Right atrium auricular region (tissue), 2 donors: ENCODE data around the gene RMI2. TPM values are rescaled to one million over a fixed set of nuclear protein-coding genes. Genes with fewer than 3 reads are reported as not detected.

Source experiments
- DNase-seq: peaks from one replicate; pipeline ENCODE4 v3.0.0-alpha.2; 2019; ENCODE audit warnings: low spot score
- H3K27ac ChIP-seq, 2 donors: fragments of 200-600 bp; sonication (generic); 1 replicate in 1 of 2; 2 replicates in 1 of 2; pipeline ENCODE4 v1.5.1; 2016 to 2019
- H3K27me3 ChIP-seq, 2 donors: fragments of 200-600 bp; sonication (generic); one replicate each; pipeline versions ENCODE4 v1.5.1 to v1.6.0; 2017 to 2019
- H3K36me3 ChIP-seq: fragments of 200-600 bp; sonication (generic); one replicate; pipeline ENCODE4 v1.5.1; 2016
- H3K4me1 ChIP-seq, 2 donors: fragments of 200-600 bp; sonication (generic); one replicate each; pipeline versions ENCODE4 v1.5.1 to v1.6.0; 2017 to 2019
- H3K4me3 ChIP-seq, 2 donors: fragments of 200-600 bp; sonication (generic); 1 replicate in 1 of 2; 2 replicates in 1 of 2; pipeline ENCODE4 v1.5.1; 2017 to 2019; ENCODE audit warnings: mild to moderate bottlenecking in 1 of 2, moderate library complexity in 1 of 2
- H3K9me3 ChIP-seq, 2 donors: fragments of 200-600 bp; sonication (generic); one replicate each; pipeline ENCODE4 v1.5.1; 2019
- total RNA-seq, 2 donors: library from RNA; depleted of rRNA; stranded (reverse); fragments of >200 nt; gene quantifications; one replicate each; pipeline ENCODE4 v1.1.0, GENCODE V29; 2016
- TF ChIP-seq, protein P1 (sequence below), 2 donors: fragments of 200-600 bp; sonication (generic); IDR thresholded peaks; one replicate each; pipeline ENCODE4 v1.5.1; 2019; ENCODE audit warnings: antibody characterized with exemption in 2 of 2

The RMI2 gene
- total RNA-seq, 2 donors from 2014 or later = 0.85 TPM; not detected in 1

DNA sequence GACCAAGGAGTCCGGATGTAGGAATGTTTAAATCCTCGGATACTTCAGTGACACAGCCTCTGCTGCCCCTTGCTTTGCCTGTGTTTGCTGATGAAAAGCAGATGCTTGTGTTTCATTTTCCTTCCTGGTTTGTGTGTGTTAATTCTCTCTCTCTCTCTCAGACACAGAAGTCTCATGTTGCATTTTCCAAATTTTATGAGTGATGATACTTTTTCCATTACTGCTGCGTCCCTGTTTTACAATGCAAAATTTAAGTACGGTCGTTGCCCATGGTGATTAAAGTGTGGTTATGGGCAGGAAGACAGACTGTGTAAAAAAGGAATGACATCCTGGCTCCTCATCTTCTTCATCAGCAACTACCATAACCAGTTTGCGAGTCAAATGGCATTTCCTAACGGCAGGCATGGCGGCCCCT is 5.7 kb downstream of the RMI2 start:
- no peaks in the 10 kb centered on the region for H3K27me3 ChIP-seq
- no peaks in the 10 kb centered on the region for H3K36me3 ChIP-seq
- no peak for DNase-seq
- H3K4me1 ChIP-seq = peaks cover 0 to 28% of the 10 kb centered on the region in 2 donors
- H3K9me3 ChIP-seq = no peaks in the 10 kb centered on the region
- no peak overlapping the region for H3K27ac ChIP-seq
- TF ChIP-seq, protein P1, sequence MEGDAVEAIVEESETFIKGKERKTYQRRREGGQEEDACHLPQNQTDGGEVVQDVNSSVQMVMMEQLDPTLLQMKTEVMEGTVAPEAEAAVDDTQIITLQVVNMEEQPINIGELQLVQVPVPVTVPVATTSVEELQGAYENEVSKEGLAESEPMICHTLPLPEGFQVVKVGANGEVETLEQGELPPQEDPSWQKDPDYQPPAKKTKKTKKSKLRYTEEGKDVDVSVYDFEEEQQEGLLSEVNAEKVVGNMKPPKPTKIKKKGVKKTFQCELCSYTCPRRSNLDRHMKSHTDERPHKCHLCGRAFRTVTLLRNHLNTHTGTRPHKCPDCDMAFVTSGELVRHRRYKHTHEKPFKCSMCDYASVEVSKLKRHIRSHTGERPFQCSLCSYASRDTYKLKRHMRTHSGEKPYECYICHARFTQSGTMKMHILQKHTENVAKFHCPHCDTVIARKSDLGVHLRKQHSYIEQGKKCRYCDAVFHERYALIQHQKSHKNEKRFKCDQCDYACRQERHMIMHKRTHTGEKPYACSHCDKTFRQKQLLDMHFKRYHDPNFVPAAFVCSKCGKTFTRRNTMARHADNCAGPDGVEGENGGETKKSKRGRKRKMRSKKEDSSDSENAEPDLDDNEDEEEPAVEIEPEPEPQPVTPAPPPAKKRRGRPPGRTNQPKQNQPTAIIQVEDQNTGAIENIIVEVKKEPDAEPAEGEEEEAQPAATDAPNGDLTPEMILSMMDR (IDR thresholded peaks at IDR 0.05) = no peak
- no peak overlapping the region for H3K4me3 ChIP-seq

DNA sequence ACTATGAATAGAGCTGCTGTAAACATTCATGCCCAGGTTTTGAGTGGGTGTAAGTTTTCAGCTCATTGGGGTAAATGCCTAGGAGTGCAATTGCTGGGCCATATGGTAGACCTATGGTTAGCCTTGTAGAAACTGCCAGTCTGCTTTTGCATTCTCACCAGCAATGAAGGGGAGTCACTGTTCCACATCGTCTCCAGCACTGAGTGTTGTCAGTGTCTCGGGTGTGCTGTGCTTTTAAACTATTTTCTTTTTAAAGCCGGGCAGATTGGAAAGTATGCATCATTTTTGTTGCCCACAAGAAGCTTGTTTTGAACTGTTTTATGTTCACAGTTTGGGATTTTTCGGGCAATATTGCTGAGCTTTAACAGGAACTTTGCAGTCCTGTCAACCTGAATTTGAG is 7.9 kb downstream of the RMI2 start:
- no peaks in the 10 kb centered on the region for H3K27me3 ChIP-seq
- H3K9me3 ChIP-seq = no peaks in the 10 kb centered on the region
- no peaks in the 10 kb centered on the region for H3K36me3 ChIP-seq
- no peak overlapping the region for H3K27ac ChIP-seq
- DNase-seq = no peak
- TF ChIP-seq, protein P1 (IDR thresholded peaks at IDR 0.05) = no peak
- H3K4me3 ChIP-seq = no peak overlapping the region
- H3K4me1 ChIP-seq = peaks cover 0 to 44% of the 10 kb centered on the region in 2 donors

DNA sequence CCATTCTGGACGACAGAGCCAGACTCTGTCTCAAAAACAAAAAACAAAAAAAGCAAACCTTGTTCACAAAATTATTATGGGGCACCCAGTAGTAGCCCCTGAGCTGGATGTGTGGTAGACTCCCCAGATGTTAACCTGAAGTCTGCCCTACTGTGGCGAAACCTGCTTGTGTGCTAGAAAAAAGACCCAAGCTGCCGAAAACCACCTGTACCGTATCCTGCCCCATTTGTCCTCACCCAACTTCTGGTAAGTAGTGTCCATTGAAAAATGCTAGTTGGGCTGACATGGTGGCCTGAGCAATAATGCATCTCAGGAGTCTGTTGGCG is 9.1 kb downstream of the RMI2 start:
- Histone ChIP-seq H3K27ac (no peak overlapping the region), H3K36me3 (no peaks in the 10 kb centered on the region), H3K27me3 (no peaks in the 10 kb centered on the region), H3K4me1 (peaks cover 0 to 49% of the 10 kb centered on the region in 2 donors), H3K9me3 (no peaks in the 10 kb centered on the region), H3K4me3 (no peak overlapping the region)
- no peak for DNase-seq
- TF ChIP-seq, protein P1 (IDR thresholded peaks at IDR 0.05) = no peak

DNA sequence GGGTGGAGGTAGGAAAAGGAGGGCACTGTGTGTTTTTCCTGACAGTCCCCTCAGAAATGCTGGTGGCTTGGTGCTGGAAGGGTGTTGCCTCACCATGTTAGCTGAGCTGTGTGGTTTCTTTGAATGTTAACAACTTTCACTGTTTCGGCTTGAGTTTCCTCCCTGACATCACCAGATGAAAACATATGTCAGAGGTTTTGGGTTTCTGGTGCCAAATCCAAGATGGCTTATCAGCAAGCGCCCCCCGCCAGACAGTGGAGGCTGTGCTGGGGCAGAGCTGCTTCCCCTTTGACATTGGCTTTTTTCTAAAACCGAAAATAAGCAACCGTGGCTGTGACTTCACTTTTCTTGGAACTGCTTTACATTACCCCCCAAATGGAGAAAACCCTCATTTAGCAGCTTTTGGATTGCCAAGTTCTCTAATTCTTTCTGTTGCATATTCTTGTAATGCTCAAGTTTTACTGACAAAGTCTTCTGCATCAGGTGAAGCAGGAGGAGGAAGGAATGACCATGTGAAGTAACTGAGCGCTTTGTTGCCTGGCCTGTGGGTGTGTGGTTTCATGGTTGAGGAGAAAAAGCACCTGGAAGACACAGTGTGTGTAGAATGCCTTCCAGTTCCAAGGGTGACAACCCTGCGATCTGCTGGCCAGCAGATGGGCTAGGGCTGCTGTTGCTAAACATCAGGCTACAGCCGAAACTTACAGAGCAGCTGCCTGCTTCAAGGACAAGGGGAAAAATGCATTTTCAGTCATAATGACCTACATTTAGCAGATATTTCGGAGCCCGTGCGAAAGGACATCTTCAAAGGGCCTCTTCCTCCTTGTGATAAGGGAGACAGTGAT is 9.7 kb downstream of the RMI2 start:
- Histone ChIP-seq H3K9me3 (no peaks in the 10 kb centered on the region), H3K36me3 (no peaks in the 10 kb centered on the region), H3K27ac (no peak overlapping the region), H3K4me1 (peaks cover 0 to 45% of the 10 kb centered on the region in 2 donors), H3K4me3 (no peak overlapping the region), H3K27me3 (no peaks in the 10 kb centered on the region)
- TF ChIP-seq, protein P1 (IDR thresholded peaks at IDR 0.05) = no peak
- no peak for DNase-seq

DNA sequence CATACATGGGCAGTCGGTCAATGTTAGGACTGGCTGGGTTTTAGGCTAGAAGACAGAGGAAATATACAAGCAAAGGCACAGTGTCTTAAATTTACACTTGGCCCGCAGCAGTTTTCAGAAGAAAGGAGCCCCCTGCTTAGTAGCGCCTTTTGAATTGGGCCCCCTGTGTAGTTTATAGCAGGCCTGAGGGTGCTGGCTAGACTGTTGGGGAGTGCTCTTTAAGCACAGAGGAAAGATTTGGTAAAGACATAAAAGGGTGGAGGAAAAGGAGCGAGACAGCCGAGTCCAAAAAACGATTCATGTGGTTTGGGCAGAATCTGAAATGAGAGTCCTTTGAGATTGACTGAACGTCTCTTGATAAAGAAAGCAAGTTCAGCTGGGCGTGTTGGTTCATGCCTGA is 10.6 kb downstream of the RMI2 start:
- H3K27me3 ChIP-seq = no peaks in the 10 kb centered on the region
- TF ChIP-seq, protein P1 (IDR thresholded peaks at IDR 0.05) = no peak
- DNase-seq = no peak
- no peak overlapping the region for H3K4me3 ChIP-seq
- no peaks in the 10 kb centered on the region for H3K36me3 ChIP-seq
- no peaks in the 10 kb centered on the region for H3K9me3 ChIP-seq
- H3K27ac ChIP-seq = no peak overlapping the region
- H3K4me1 ChIP-seq = peaks cover 0 to 44% of the 10 kb centered on the region in 2 donors
